Activated CD8-positive, alpha-beta memory T cell treated with anti-CD3 and anti-CD28 coated beads for 48 hours (primary cell): ENCODE measurements around the gene KRABD2.
"Not testable (repeated sequence)": the region's sequence is repeated elsewhere in the genome, so short reads cannot be mapped to it uniquely, and the experiment has no call there.

Source experiments
- DNase-seq, 3 experiments: peaks; one replicate each; pipeline ENCODE4 v3.0.0-alpha.2; 2020; ENCODE audit warnings: low read depth in 2 of 3, low spot score in 2 of 3

KRABD2 gene

GRCh38 chr17:8392674-8393469, 16.4 kb upstream of the KRABD2 start:
- no peak for DNase-seq

- DNase-seq = no peak
Observed at GRCh38 chr17:8392274-8392673, 15.8 kb upstream of the KRABD2 start.

GRCh38 chr17:8391711-8392110, 15.2 kb upstream of the KRABD2 start:
- DNase-seq = no peak

- no peak for DNase-seq
Observed at GRCh38 chr17:8387914-8388651, 11.6 kb upstream of the KRABD2 start.

GRCh38 chr17:8386841-8387240, 10.3 kb upstream of the KRABD2 start:
- DNase-seq = no peak

- no peak for DNase-seq
Observed at GRCh38 chr17:8384801-8385378, 8.4 kb upstream of the KRABD2 start.

- DNase-seq = peak; percentile 80 to 91 (median 83)
Observed at GRCh38 chr17:8383143-8383822, 6.8 kb upstream of the KRABD2 start, which contains the start of gene RPL26. Gene RPL26 (minus strand): TSS chr17:8383193. CDS start chr17:8382310, 883 bp downstream.

- no peak for DNase-seq
Observed at GRCh38 chr17:8382880-8383142, 6.3 kb upstream of the KRABD2 start.

- no peak for DNase-seq
Observed at GRCh38 chr17:8382052-8382879, 5.8 kb upstream of the KRABD2 start.

- DNase-seq = no peak
Observed at GRCh38 chr17:8380049-8380448, 3.5 kb upstream of the KRABD2 start.

- DNase-seq = not testable (repeated sequence)
Observed at GRCh38 chr17:8378117-8378516, 1.6 kb upstream of the KRABD2 start.

- no peak for DNase-seq
Observed at GRCh38 chr17:8377422-8377821, 918 bp upstream of the KRABD2 start.

GRCh38 chr17:8375738-8376259, 705 bp downstream of the KRABD2 start:
- no peak for DNase-seq

GRCh38 chr17:8373856-8374255, 2.6 kb downstream of the KRABD2 start:
- DNase-seq = not testable (repeated sequence)

GRCh38 chr17:8372422-8372821, 4.1 kb downstream of the KRABD2 start:
- DNase-seq = no peak

GRCh38 chr17:8371786-8372185, 4.7 kb downstream of the KRABD2 start:
- no peak for DNase-seq

GRCh38 chr17:8369944-8370343, 6.6 kb downstream of the KRABD2 start:
- no peak for DNase-seq

GRCh38 chr17:8368193-8368592, 8.3 kb downstream of the KRABD2 start:
- no peak for DNase-seq

GRCh38 chr17:8366231-8366630, 10.3 kb downstream of the KRABD2 start:
- DNase-seq = no peak

GRCh38 chr17:8365143-8365542, 11.4 kb downstream of the KRABD2 start:
- no peak for DNase-seq
